Dermis lymphatic vessel endothelial cell (primary cell): ENCODE results near the gene UBFD1. TPM values are rescaled to one million over a fixed set of nuclear protein-coding genes. Genes with fewer than 3 reads are reported as not detected.

ENCODE experiments used
- total RNA-seq: library from RNA; depleted of rRNA; stranded (reverse); fragments of >200 nt; gene quantifications from 2 replicates; pipeline ENCODE4 v1.2.1, GENCODE V29; 2014

UBFD1 gene, protein sequence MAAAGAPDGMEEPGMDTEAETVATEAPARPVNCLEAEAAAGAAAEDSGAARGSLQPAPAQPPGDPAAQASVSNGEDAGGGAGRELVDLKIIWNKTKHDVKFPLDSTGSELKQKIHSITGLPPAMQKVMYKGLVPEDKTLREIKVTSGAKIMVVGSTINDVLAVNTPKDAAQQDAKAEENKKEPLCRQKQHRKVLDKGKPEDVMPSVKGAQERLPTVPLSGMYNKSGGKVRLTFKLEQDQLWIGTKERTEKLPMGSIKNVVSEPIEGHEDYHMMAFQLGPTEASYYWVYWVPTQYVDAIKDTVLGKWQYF
- total RNA-seq, result 54.8 and 56.6 TPM in 2 replicates

DNA sequence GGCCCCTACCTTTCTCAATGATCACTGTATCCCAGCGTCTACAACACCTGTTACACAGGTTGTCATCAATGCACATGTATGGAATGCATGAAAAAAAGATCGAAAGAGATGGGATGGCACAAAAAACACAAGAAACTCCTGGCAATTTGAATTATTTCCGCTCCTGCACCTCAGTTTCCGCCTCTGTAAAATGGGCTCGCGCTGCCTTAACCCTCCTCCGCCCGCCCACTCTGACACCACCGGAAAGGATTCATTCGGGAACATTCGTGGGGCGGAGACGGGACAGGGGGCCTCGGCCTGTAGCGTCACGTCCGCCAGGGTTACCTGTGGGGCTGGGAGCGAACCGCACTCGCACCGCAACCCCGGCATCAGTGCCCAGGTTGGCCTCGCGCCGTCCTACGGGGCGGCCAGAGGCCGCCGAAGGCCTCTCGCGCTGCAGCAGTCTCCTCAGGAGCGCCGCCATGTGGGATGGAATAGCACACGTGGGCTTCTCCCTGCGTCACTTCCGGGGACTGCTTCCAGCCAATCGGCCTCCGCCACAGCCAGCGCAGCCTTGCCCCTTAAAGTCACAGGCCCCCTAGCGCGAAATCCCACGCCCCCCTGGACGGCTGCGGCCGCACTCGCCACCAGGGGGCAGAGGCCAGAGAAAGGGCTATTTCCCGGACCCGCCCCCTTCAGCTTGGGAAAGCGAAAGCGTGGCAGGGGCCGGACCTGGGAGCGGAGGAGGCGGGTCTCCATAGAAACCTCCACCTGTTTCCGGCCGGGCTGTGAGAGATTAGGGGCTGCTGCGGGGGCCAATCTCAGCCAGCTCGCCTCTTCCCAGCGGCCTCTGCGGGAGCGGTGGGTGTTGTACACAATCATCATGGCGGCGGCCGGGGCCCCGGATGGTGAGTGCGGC is at the start of gene UBFD1, which contains the start of gene EARS2:
TSS of gene UBFD1 (plus strand) at position 847 of the 898 bp plus-strand sequence. CDS start at position 863, 16 bp downstream.
TSS of gene EARS2 (minus strand) at position 470 of the 898 bp plus-strand sequence. CDS start at position 463, 7 bp downstream.

GRCh38 chr16:23510164-23510914 is 47.2 kb upstream of the UBFD1 start, which contains the start of gene GGA2:
Gene GGA2, minus strand, starts transcription at chr16:23510494. Its CDS starts 83 bp downstream, at chr16:23510411.

GRCh38 chr16:23595951-23596720 is 38.6 kb downstream of the UBFD1 start, which contains the start of gene NDUFAB1:
Gene NDUFAB1, minus strand, starts transcription at chr16:23596316. Its CDS starts 26 bp downstream, at chr16:23596290.

Other genes with a start within 250 kb of the UBFD1 start
- gene COG7, start 104.5 kb upstream of the UBFD1 start, total RNA-seq, result 12.0 and 14.7 TPM in 2 replicates
- 26.7 and 29.4 TPM in 2 replicates for gene GGA2, start 47.2 kb upstream of the UBFD1 start, total RNA-seq
- gene EARS2, start 377 bp upstream of the UBFD1 start, total RNA-seq, result 12.9 and 15.5 TPM in 2 replicates
- gene NDUFAB1, start 38.6 kb downstream of the UBFD1 start, total RNA-seq, result 136 and 137 TPM in 2 replicates
- gene PALB2, start 83.6 kb downstream of the UBFD1 start, total RNA-seq, result 6.6 and 6.8 TPM in 2 replicates
- gene DCTN5, start 83.7 kb downstream of the UBFD1 start, total RNA-seq, result 45.5 and 60.2 TPM in 2 replicates
- 3.7 and 4.7 TPM in 2 replicates for gene PLK1, start 121.2 kb downstream of the UBFD1 start, total RNA-seq
- not detected in 2 replicates for gene ERN2, start 155.5 kb downstream of the UBFD1 start, total RNA-seq
- gene CHP2, start 197.3 kb downstream of the UBFD1 start, total RNA-seq, result not detected in 2 replicates